HG02798 (cell line): ENCODE data around the gene TBCB.
A peak's percentile ranks its signal among the peaks of the same experiment; 100 is the strongest.

ENCODE experiments used
- ATAC-seq: cut with Tn5 transposase; IDR thresholded peaks from one replicate; pipeline ENCODE4 v1.9.1; 2021; ENCODE audit warnings: mild to moderate bottlenecking; ENCODE audit not compliant: unreplicated experiment, poor library complexity

Gene TBCB

GRCh38 chr19:36100476-36100875 lies 14.8 kb upstream of the TBCB start:
- no peak for ATAC-seq

- no peak for ATAC-seq
Measured at GRCh38 chr19:36101550-36102327, 13.5 kb upstream of the TBCB start.

- ATAC-seq = no peak
Measured at GRCh38 chr19:36103040-36103626, 12.1 kb upstream of the TBCB start.

- no peak for ATAC-seq
Measured at GRCh38 chr19:36103842-36104552, 11.3 kb upstream of the TBCB start.

- ATAC-seq = no peak
Measured at GRCh38 chr19:36106441-36106840, 8.8 kb upstream of the TBCB start.

- ATAC-seq = no peak
Measured at GRCh38 chr19:36106991-36107390, 8.3 kb upstream of the TBCB start.

GRCh38 chr19:36108684-36109083 lies 6.6 kb upstream of the TBCB start:
- ATAC-seq = no peak

- no peak for ATAC-seq
Measured at GRCh38 chr19:36110487-36111199, 4.6 kb upstream of the TBCB start, which contains the start of gene OVOL3. Gene OVOL3, plus strand, starts transcription at chr19:36111143. Its CDS starts 60 bp downstream, at chr19:36111203.

- no peak for ATAC-seq
Measured at GRCh38 chr19:36111200-36111539, 4.1 kb upstream of the TBCB start.

GRCh38 chr19:36112678-36113077 lies 2.6 kb upstream of the TBCB start:
- ATAC-seq = no peak

- no peak for ATAC-seq
Measured at GRCh38 chr19:36113425-36113824, 1.8 kb upstream of the TBCB start.

- ATAC-seq = peak; percentile 0
Measured at GRCh38 chr19:36113894-36114720, 1.2 kb upstream of the TBCB start.

- ATAC-seq = peak; percentile 85
Measured at GRCh38 chr19:36114721-36115452, 381 bp upstream of the TBCB start, which contains the start of gene POLR2I. Gene POLR2I, minus strand, starts transcription at chr19:36114875. Its CDS starts 19 bp downstream, at chr19:36114856.

GRCh38 chr19:36116344-36116637 lies 1.0 kb downstream of the TBCB start:
- no peak for ATAC-seq

- ATAC-seq = no peak
Measured at GRCh38 chr19:36120092-36120983, 5.1 kb downstream of the TBCB start.

GRCh38 chr19:36120984-36121358 lies 5.7 kb downstream of the TBCB start:
- ATAC-seq = no peak

- ATAC-seq = no peak
Measured at GRCh38 chr19:36121486-36122124, 6.3 kb downstream of the TBCB start.

GRCh38 chr19:36125557-36125956 lies 10.3 kb downstream of the TBCB start:
- ATAC-seq = no peak
